HEK293 (cell line): Measurements from ENCODE around the gene SPACA4.

Experiments
- EGR2 ChIP-seq: fragments of 450-650 bp; formaldehyde crosslinking; IDR thresholded peaks from 2 replicates; pipeline ENCODE4 v1.5.1; 2016; ENCODE audit warnings: low read depth, missing biosample characterization, missing genetic modification characterization
- PRDM1 ChIP-seq: fragments of 450-650 bp; formaldehyde crosslinking; IDR thresholded peaks from 2 replicates; pipeline ENCODE4; 2016; ENCODE audit warnings: missing biosample characterization, missing genetic modification characterization
- SCRT2 ChIP-seq: fragments of 450-650 bp; formaldehyde crosslinking; IDR thresholded peaks from 2 replicates; pipeline ENCODE4 v1.5.1; 2016; ENCODE audit warnings: missing biosample characterization, missing genetic modification characterization
- SP7 ChIP-seq: fragments of 450-650 bp; formaldehyde crosslinking; IDR thresholded peaks from 2 replicates; pipeline ENCODE4 v1.5.1; 2016; ENCODE audit warnings: missing biosample characterization, missing genetic modification characterization
- TCF7L2 ChIP-seq: IDR thresholded peaks from 2 replicates; pipeline ENCODE4 v1.6.1; 2011; ENCODE audit warnings: low read depth, mild to moderate bottlenecking, inconsistent platforms, low read length, moderate library complexity, borderline replicate concordance
- ZFP41 ChIP-seq: fragments of 450-650 bp; formaldehyde crosslinking; IDR thresholded peaks from 2 replicates; pipeline ENCODE4 v1.5.1; 2016; ENCODE audit warnings: missing biosample characterization, missing genetic modification characterization, borderline replicate concordance
- ZFP69B ChIP-seq: fragments of 450-650 bp; formaldehyde crosslinking; IDR thresholded peaks from 2 replicates; pipeline ENCODE4 v1.5.1; 2016; ENCODE audit warnings: missing biosample characterization, missing genetic modification characterization
- ZNF16 ChIP-seq: fragments of 450-650 bp; formaldehyde crosslinking; IDR thresholded peaks from 2 replicates; pipeline ENCODE4 v1.5.1; 2016; ENCODE audit warnings: low read depth, missing biosample characterization, missing genetic modification characterization
- ZNF169 ChIP-seq: fragments of 450-650 bp; formaldehyde crosslinking; IDR thresholded peaks from 2 replicates; pipeline ENCODE4 v1.5.1; 2016; ENCODE audit warnings: missing biosample characterization, missing genetic modification characterization
- ZNF175 ChIP-seq: fragments of 450-650 bp; formaldehyde crosslinking; IDR thresholded peaks from 2 replicates; pipeline ENCODE4 v1.5.1; 2016; ENCODE audit warnings: missing biosample characterization, missing genetic modification characterization
- ZNF221 ChIP-seq: fragments of 450-650 bp; formaldehyde crosslinking; IDR thresholded peaks from 2 replicates; pipeline ENCODE4 v1.5.1; 2017; ENCODE audit warnings: missing biosample characterization, missing genetic modification characterization, borderline replicate concordance
- ZNF292 ChIP-seq: fragments of 450-650 bp; formaldehyde crosslinking; IDR thresholded peaks from 2 replicates; pipeline ENCODE4 v1.5.1; 2016; ENCODE audit warnings: low read depth, missing biosample characterization, missing genetic modification characterization, borderline replicate concordance
- ZNF335 ChIP-seq: fragments of 450-650 bp; formaldehyde crosslinking; conservative IDR thresholded peaks from 2 replicates; pipeline ENCODE4 v1.5.1; 2016; ENCODE audit warnings: missing biosample characterization, missing genetic modification characterization
- ZNF366 ChIP-seq: fragments of 450-650 bp; formaldehyde crosslinking; conservative IDR thresholded peaks from 2 replicates; pipeline ENCODE4 v1.5.1; 2016; ENCODE audit warnings: missing biosample characterization, missing genetic modification characterization
- ZNF404 ChIP-seq: fragments of 450-650 bp; formaldehyde crosslinking; IDR thresholded peaks from 2 replicates; pipeline ENCODE4 v1.5.1; 2017; ENCODE audit warnings: missing biosample characterization, missing genetic modification characterization
- ZNF416 ChIP-seq: fragments of 450-650 bp; formaldehyde crosslinking; IDR thresholded peaks from 2 replicates; pipeline ENCODE4 v1.5.1; 2016; ENCODE audit warnings: missing biosample characterization, missing genetic modification characterization
- ZNF426 ChIP-seq: fragments of 450-650 bp; formaldehyde crosslinking; IDR thresholded peaks from 2 replicates; pipeline ENCODE4 v1.5.1; 2017; ENCODE audit warnings: missing biosample characterization, missing genetic modification characterization, mild to moderate bottlenecking, inconsistent platforms, moderate library complexity
- ZNF585B ChIP-seq: fragments of 450-650 bp; formaldehyde crosslinking; IDR thresholded peaks from 2 replicates; pipeline ENCODE4 v1.5.1; 2016; ENCODE audit warnings: missing biosample characterization, missing genetic modification characterization
- ZNF621 ChIP-seq: fragments of 450-650 bp; formaldehyde crosslinking; IDR thresholded peaks from 2 replicates; pipeline ENCODE4 v1.5.1; 2017; ENCODE audit warnings: missing biosample characterization, missing genetic modification characterization
- ZNF658 ChIP-seq: fragments of 450-650 bp; formaldehyde crosslinking; IDR thresholded peaks from 2 replicates; pipeline ENCODE4; 2016; ENCODE audit warnings: missing biosample characterization, missing genetic modification characterization
- ZNF677 ChIP-seq: fragments of 450-650 bp; IDR thresholded peaks from 2 replicates; pipeline ENCODE4 v1.5.0; 2018; ENCODE audit warnings: missing biosample characterization, mild to moderate bottlenecking, missing genetic modification characterization, moderate library complexity
- ZXDB ChIP-seq: fragments of 450-650 bp; formaldehyde crosslinking; IDR thresholded peaks from 2 replicates; pipeline ENCODE4 v1.5.1; 2016; ENCODE audit warnings: missing biosample characterization, missing genetic modification characterization
- TF ChIP-seq, protein P1 (sequence below): fragments of 450-650 bp; formaldehyde crosslinking; IDR thresholded peaks from 2 replicates; pipeline ENCODE4 v1.5.1; 2016; ENCODE audit warnings: missing biosample characterization, missing genetic modification characterization, borderline replicate concordance
- TF ChIP-seq, protein P2 (sequence below): fragments of 450-650 bp; formaldehyde crosslinking; IDR thresholded peaks from 2 replicates; pipeline ENCODE4 v1.5.1; 2016; ENCODE audit warnings: missing biosample characterization, missing genetic modification characterization
- TF ChIP-seq, protein P3 (sequence below): fragments of 450-650 bp; formaldehyde crosslinking; IDR thresholded peaks from 2 replicates; pipeline ENCODE4 v1.5.1; 2016; ENCODE audit warnings: missing biosample characterization, missing genetic modification characterization
- TF ChIP-seq, protein P4 (sequence below): fragments of 450-650 bp; formaldehyde crosslinking; IDR thresholded peaks from 2 replicates; pipeline ENCODE4 v1.5.1; 2016; ENCODE audit warnings: missing biosample characterization, missing genetic modification characterization
- TF ChIP-seq, protein P5 (sequence below): fragments of 450-650 bp; formaldehyde crosslinking; IDR thresholded peaks from 2 replicates; pipeline ENCODE4 v1.5.1; 2017; ENCODE audit warnings: missing biosample characterization, missing genetic modification characterization
- TF ChIP-seq, protein P6 (sequence below): fragments of 450-650 bp; formaldehyde crosslinking; IDR thresholded peaks from 2 replicates; pipeline ENCODE4; 2016; ENCODE audit warnings: missing biosample characterization, missing genetic modification characterization
- TF ChIP-seq, protein P7 (sequence below): fragments of 450-650 bp; formaldehyde crosslinking; IDR thresholded peaks from 2 replicates; pipeline ENCODE4 v1.5.1; 2016; ENCODE audit warnings: missing biosample characterization, missing genetic modification characterization

Gene SPACA4

DNA sequence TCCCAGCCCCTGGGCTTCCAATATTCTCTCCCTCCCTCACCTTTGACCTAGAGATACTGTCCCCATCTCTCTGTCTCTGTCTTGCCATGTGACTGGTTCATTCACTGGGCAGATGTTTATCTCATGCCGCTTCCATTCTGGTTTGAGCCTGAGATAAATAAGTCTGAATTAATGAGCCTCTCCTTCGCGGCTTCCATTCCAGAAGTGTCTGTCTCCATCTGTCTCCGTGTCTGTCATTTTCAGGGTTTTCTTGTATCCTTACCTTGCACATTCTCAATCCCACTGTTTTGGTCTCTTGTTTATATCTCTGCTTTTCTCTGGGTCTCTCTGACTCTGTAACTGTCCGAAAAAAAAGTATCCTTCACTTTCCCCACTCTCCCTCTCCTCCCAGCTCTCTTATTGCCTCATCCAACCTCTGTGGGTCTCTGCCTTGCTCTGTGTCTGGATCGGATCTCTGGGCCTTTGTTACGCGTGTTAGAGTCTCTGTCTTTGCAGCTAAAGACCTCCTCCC, 17.1 kb downstream of the SPACA4 start (continued):
- TF ChIP-seq, protein P1, sequence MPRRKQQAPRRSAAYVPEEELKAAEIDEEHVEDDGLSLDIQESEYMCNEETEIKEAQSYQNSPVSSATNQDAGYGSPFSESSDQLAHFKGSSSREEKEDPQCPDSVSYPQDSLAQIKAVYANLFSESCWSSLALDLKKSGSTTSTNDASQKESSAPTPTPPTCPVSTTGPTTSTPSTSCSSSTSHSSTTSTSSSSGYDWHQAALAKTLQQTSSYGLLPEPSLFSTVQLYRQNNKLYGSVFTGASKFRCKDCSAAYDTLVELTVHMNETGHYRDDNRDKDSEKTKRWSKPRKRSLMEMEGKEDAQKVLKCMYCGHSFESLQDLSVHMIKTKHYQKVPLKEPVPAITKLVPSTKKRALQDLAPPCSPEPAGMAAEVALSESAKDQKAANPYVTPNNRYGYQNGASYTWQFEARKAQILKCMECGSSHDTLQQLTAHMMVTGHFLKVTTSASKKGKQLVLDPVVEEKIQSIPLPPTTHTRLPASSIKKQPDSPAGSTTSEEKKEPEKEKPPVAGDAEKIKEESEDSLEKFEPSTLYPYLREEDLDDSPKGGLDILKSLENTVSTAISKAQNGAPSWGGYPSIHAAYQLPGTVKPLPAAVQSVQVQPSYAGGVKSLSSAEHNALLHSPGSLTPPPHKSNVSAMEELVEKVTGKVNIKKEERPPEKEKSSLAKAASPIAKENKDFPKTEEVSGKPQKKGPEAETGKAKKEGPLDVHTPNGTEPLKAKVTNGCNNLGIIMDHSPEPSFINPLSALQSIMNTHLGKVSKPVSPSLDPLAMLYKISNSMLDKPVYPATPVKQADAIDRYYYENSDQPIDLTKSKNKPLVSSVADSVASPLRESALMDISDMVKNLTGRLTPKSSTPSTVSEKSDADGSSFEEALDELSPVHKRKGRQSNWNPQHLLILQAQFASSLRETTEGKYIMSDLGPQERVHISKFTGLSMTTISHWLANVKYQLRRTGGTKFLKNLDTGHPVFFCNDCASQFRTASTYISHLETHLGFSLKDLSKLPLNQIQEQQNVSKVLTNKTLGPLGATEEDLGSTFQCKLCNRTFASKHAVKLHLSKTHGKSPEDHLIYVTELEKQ (tag by site-specific recombination), result no peak
- no peak for TF ChIP-seq SCRT2
- TF ChIP-seq ZNF585B (tag by site-specific recombination), result no peak
- TF ChIP-seq ZFP41 (tag by site-specific recombination), result no peak
- no peak for TF ChIP-seq ZNF621 (tag by site-specific recombination)
- TF ChIP-seq ZNF175, result no peak
- TF ChIP-seq, protein P2, sequence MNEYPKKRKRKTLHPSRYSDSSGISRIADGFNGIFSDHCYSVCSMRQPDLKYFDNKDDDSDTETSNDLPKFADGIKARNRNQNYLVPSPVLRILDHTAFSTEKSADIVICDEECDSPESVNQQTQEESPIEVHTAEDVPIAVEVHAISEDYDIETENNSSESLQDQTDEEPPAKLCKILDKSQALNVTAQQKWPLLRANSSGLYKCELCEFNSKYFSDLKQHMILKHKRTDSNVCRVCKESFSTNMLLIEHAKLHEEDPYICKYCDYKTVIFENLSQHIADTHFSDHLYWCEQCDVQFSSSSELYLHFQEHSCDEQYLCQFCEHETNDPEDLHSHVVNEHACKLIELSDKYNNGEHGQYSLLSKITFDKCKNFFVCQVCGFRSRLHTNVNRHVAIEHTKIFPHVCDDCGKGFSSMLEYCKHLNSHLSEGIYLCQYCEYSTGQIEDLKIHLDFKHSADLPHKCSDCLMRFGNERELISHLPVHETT, result 0 out of 2 replicates have a peak, but pooled peaks have one; percentile 20
- no peak for TF ChIP-seq ZNF169 (tag by site-specific recombination)
- peak; percentile 59 for TF ChIP-seq ZNF366 (tag by site-specific recombination)
- TF ChIP-seq, protein P3, sequence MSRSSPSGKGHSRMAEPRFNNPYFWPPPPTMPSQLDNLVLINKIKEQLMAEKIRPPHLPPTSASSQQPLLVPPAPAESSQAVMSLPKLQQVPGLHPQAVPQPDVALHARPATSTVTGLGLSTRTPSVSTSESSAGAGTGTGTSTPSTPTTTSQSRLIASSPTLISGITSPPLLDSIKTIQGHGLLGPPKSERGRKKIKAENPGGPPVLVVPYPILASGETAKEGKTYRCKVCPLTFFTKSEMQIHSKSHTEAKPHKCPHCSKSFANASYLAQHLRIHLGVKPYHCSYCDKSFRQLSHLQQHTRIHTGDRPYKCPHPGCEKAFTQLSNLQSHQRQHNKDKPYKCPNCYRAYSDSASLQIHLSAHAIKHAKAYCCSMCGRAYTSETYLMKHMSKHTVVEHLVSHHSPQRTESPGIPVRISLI (tag by site-specific recombination), result peak; percentile 41; the same call in 1 of the 2 replicates
- TF ChIP-seq, protein P4, sequence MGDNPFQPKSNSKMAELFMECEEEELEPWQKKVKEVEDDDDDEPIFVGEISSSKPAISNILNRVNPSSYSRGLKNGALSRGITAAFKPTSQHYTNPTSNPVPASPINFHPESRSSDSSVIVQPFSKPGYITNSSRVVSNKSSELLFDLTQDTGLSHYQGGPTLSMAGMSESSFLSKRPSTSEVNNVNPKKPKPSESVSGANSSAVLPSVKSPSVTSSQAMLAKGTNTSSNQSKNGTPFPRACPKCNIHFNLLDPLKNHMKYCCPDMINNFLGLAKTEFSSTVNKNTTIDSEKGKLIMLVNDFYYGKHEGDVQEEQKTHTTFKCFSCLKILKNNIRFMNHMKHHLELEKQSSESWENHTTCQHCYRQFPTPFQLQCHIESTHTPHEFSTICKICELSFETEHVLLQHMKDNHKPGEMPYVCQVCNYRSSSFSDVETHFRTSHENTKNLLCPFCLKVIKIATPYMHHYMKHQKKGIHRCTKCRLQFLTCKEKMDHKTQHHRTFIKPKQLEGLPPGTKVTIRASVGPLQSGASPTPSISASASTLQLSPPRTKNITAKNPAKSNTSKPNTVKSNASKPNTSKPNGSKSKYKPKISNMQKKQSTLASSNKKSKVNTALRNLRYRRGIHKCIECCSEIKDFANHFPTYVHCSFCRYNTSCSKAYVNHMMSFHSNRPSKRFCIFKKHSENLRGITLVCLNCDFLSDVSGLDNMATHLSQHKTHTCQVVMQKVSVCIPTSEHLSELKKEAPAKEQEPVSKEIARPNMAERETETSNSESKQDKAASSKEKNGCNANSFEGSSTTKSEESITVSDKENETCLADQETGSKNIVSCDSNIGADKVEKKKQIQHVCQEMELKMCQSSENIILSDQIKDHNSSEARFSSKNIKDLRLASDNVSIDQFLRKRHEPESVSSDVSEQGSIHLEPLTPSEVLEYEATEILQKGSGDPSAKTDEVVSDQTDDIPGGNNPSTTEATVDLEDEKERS (tag by site-specific recombination), result no peak
- TF ChIP-seq ZNF335, result peak; percentile 77
- TF ChIP-seq ZXDB, result no peak
- peak; percentile 97 for TF ChIP-seq PRDM1 (tag by site-specific recombination)
- no peak for TF ChIP-seq SP7 (tag by site-specific recombination)
- TF ChIP-seq, protein P5, sequence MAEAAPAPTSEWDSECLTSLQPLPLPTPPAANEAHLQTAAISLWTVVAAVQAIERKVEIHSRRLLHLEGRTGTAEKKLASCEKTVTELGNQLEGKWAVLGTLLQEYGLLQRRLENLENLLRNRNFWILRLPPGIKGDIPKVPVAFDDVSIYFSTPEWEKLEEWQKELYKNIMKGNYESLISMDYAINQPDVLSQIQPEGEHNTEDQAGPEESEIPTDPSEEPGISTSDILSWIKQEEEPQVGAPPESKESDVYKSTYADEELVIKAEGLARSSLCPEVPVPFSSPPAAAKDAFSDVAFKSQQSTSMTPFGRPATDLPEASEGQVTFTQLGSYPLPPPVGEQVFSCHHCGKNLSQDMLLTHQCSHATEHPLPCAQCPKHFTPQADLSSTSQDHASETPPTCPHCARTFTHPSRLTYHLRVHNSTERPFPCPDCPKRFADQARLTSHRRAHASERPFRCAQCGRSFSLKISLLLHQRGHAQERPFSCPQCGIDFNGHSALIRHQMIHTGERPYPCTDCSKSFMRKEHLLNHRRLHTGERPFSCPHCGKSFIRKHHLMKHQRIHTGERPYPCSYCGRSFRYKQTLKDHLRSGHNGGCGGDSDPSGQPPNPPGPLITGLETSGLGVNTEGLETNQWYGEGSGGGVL (tag by site-specific recombination), result no peak
- TF ChIP-seq ZNF658 (tag by site-specific recombination), result no peak
- no peak for TF ChIP-seq ZNF16 (tag by site-specific recombination)
- TF ChIP-seq TCF7L2, result no peak
- TF ChIP-seq ZNF426 (tag by site-specific recombination), result no peak
- no peak for TF ChIP-seq ZNF677 (tag by site-specific recombination)
- TF ChIP-seq ZNF416 (tag by site-specific recombination), result no peak
- no peak for TF ChIP-seq EGR2 (tag by site-specific recombination)
- TF ChIP-seq ZNF404, result 0 out of 2 replicates have a peak, but pooled peaks have one; percentile 37
- TF ChIP-seq, protein P6, sequence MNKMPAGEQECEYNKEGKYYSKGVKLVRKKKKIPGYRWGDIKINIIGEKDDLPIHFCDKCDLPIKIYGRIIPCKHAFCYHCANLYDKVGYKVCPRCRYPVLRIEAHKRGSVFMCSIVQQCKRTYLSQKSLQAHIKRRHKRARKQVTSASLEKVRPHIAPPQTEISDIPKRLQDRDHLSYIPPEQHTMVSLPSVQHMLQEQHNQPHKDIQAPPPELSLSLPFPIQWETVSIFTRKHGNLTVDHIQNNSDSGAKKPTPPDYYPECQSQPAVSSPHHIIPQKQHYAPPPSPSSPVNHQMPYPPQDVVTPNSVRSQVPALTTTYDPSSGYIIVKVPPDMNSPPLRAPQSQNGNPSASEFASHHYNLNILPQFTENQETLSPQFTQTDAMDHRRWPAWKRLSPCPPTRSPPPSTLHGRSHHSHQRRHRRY (tag by site-specific recombination), result no peak
- no peak for TF ChIP-seq ZNF221
- no peak for TF ChIP-seq ZFP69B
- TF ChIP-seq, protein P7, sequence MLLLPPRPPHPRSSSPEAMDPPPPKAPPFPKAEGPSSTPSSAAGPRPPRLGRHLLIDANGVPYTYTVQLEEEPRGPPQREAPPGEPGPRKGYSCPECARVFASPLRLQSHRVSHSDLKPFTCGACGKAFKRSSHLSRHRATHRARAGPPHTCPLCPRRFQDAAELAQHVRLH (tag by site-specific recombination), result no peak
- no peak for TF ChIP-seq ZNF292
